Stomach (tissue), 4 donors: Measurements from ENCODE around the gene LIMS4.
"Not testable (repeated sequence)": the region's sequence is repeated elsewhere in the genome, so short reads cannot be mapped to it uniquely, and the experiment has no call there.

Experiments used
- POLR2A ChIP-seq, 4 donors: fragments of 450-650 bp; IDR thresholded peaks; one replicate each; pipeline ENCODE4 v1.6.1; 2016; ENCODE audit warnings: antibody characterized with exemption in 4 of 4, control low read depth in 2 of 4, mild to moderate bottlenecking in 1 of 4, moderate library complexity in 1 of 4
- POLR2AphosphoS5 ChIP-seq, 3 donors: sonication (generic); formaldehyde crosslinking; IDR thresholded peaks; one replicate each; pipeline ENCODE4 v1.6.1; 2016; ENCODE audit warnings: antibody characterized with exemption in 3 of 3
- TF ChIP-seq, protein P1 (sequence below), 7 experiments: fragments of 450-650 bp in 4 of 7; fragments of 200-600 bp in 3 of 7; sonication (generic) in 3 of 7; IDR thresholded peaks; one replicate each; pipeline ENCODE4 v1.5.1; 2016 to 2019; ENCODE audit warnings: antibody characterized with exemption in 7 of 7, control low read depth in 2 of 7, mild to moderate bottlenecking in 1 of 7

DNA sequence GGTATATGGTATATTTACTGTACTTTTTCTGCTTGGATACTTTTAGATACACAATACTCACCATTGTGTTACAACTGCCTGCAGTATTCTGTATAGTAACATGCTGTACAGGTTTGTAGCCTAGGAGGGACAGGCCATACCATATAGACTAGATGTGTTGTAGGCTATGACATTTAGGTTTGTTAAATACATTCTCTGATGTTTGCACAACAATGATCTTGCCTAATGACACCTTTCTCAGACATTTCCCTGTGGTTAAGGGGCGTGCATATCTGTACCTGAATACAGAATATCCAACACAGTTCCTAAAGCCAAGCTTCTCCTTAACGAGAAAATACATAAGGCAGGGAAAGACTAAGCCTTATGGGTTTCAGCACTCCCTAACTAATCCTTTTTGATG, 10.2 kb downstream of the LIMS4 start:
- not testable (repeated sequence) for TF ChIP-seq POLR2AphosphoS5, POLR2A (IDR thresholded peaks at IDR 0.05)
- TF ChIP-seq, protein P1, sequence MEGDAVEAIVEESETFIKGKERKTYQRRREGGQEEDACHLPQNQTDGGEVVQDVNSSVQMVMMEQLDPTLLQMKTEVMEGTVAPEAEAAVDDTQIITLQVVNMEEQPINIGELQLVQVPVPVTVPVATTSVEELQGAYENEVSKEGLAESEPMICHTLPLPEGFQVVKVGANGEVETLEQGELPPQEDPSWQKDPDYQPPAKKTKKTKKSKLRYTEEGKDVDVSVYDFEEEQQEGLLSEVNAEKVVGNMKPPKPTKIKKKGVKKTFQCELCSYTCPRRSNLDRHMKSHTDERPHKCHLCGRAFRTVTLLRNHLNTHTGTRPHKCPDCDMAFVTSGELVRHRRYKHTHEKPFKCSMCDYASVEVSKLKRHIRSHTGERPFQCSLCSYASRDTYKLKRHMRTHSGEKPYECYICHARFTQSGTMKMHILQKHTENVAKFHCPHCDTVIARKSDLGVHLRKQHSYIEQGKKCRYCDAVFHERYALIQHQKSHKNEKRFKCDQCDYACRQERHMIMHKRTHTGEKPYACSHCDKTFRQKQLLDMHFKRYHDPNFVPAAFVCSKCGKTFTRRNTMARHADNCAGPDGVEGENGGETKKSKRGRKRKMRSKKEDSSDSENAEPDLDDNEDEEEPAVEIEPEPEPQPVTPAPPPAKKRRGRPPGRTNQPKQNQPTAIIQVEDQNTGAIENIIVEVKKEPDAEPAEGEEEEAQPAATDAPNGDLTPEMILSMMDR (IDR thresholded peaks at IDR 0.05), result not testable (repeated sequence)
